Mesenchymal stem cell (in vitro differentiated cells and primary cell): ENCODE results near the gene MBL2.

ENCODE experiments used
- DNase-seq: peaks from one replicate; pipeline ENCODE4 v3.0.0-alpha.2; 2013
- H2AFZ ChIP-seq: one replicate; pipeline ENCODE4 v1.6.1; 2013; ENCODE audit warnings: low read depth, mild to moderate bottlenecking, control low read depth, inconsistent platforms, low read length, moderate library complexity
- H2AK5ac ChIP-seq: 2 replicates; pipeline ENCODE4 v1.6.1; 2013; ENCODE audit warnings: low read length, moderate library complexity, mild to moderate bottlenecking, inconsistent platforms; ENCODE audit not compliant: severe bottlenecking
- H2BK120ac ChIP-seq: one replicate; pipeline ENCODE4 v1.6.1; 2013; ENCODE audit warnings: low read depth, mild to moderate bottlenecking, inconsistent platforms, low read length, moderate library complexity
- H2BK12ac ChIP-seq, 2 experiments: one replicate each; pipeline ENCODE4 v1.6.1; 2013; ENCODE audit warnings: inconsistent platforms in 2 of 2, low read length in 2 of 2, mild to moderate bottlenecking in 2 of 2, moderate library complexity in 2 of 2, control low read depth in 1 of 2
- H2BK15ac ChIP-seq: one replicate; pipeline ENCODE4 v1.6.1; 2013; ENCODE audit warnings: mild to moderate bottlenecking, low read depth, inconsistent platforms; ENCODE audit not compliant: poor library complexity, severe bottlenecking
- H2BK5ac ChIP-seq: 2 replicates; pipeline ENCODE4 v1.6.1; 2013; ENCODE audit warnings: low read depth, mild to moderate bottlenecking, low read length, control low read depth, inconsistent platforms; ENCODE audit not compliant: poor library complexity, severe bottlenecking
- H3K14ac ChIP-seq, 2 experiments: one replicate each; pipeline ENCODE4 v1.6.1; 2013; ENCODE audit warnings: inconsistent platforms in 2 of 2, low read length in 2 of 2, control low read depth in 1 of 2, mild to moderate bottlenecking in 1 of 2, moderate library complexity in 1 of 2
- H3K18ac ChIP-seq, 2 experiments: one replicate each; pipeline ENCODE4 v1.6.1; 2013; ENCODE audit warnings: inconsistent platforms in 2 of 2, low read length in 2 of 2, control low read depth in 1 of 2, low read depth in 1 of 2, mild to moderate bottlenecking in 1 of 2
- H3K23ac ChIP-seq, 2 experiments: one replicate each; pipeline ENCODE4 v1.6.1; 2013; ENCODE audit warnings: inconsistent platforms in 2 of 2, low read length in 2 of 2, mild to moderate bottlenecking in 2 of 2, moderate library complexity in 2 of 2, control low read depth in 1 of 2
- H3K27ac ChIP-seq: 2 replicates; pipeline ENCODE4 v1.5.1; 2013; ENCODE audit warnings: mild to moderate bottlenecking, moderate library complexity, low read length, control low read depth, inconsistent platforms; ENCODE audit not compliant: poor library complexity, severe bottlenecking
- H3K27me3 ChIP-seq, 2 experiments: 2 replicates each; pipeline versions ENCODE4 v1.6.1 to v1.7.0; 2013; ENCODE audit warnings: low read length in 2 of 2, mild to moderate bottlenecking in 2 of 2, moderate library complexity in 2 of 2, control low read depth in 1 of 2, inconsistent platforms in 1 of 2; ENCODE audit not compliant: control insufficient read depth in 1 of 2, insufficient read depth in 1 of 2
- H3K36me3 ChIP-seq, 2 experiments: 2 replicates each; pipeline versions ENCODE4 v1.6.1 to v1.7.0; 2013; ENCODE audit warnings: low read length in 2 of 2, control low read depth in 1 of 2, inconsistent platforms in 1 of 2, low read depth in 1 of 2, mild to moderate bottlenecking in 1 of 2; ENCODE audit not compliant: insufficient read depth in 2 of 2, control insufficient read depth in 1 of 2
- H3K4ac ChIP-seq, 2 experiments: one replicate each; pipeline ENCODE4 v1.6.1; 2013; ENCODE audit warnings: inconsistent platforms in 2 of 2, low read length in 2 of 2, mild to moderate bottlenecking in 2 of 2, moderate library complexity in 2 of 2, control low read depth in 1 of 2, low read depth in 1 of 2
- H3K4me1 ChIP-seq: 2 replicates; pipeline ENCODE4 v1.6.1; 2013; ENCODE audit warnings: low read depth, low read length, control low read depth; ENCODE audit not compliant: control insufficient read depth, insufficient read depth
- H3K4me2 ChIP-seq: 2 replicates; pipeline ENCODE4 v1.6.1; 2013; ENCODE audit warnings: low read length, mild to moderate bottlenecking, inconsistent platforms; ENCODE audit not compliant: poor library complexity, severe bottlenecking
- H3K4me3 ChIP-seq, 2 experiments: 2 replicates each; pipeline versions ENCODE4 v1.5.1 to v1.7.0; 2013; ENCODE audit warnings: low read length in 2 of 2, mild to moderate bottlenecking in 2 of 2, control low read depth in 1 of 2, low read depth in 1 of 2; ENCODE audit not compliant: insufficient read depth in 1 of 2
- H3K79me1 ChIP-seq: replicated peaks from 2 replicates; pipeline ENCODE4 v1.6.1; 2013; ENCODE audit warnings: mild to moderate bottlenecking, control low read depth, low read length, inconsistent platforms; ENCODE audit not compliant: poor library complexity, severe bottlenecking
- H3K9ac ChIP-seq: 2 replicates; pipeline ENCODE4 v1.7.0; 2013; ENCODE audit warnings: mild to moderate bottlenecking, low read length, moderate library complexity
- H3K9me3 ChIP-seq: 2 replicates; pipeline ENCODE4 v1.7.0; 2013; ENCODE audit warnings: mild to moderate bottlenecking, low read length; ENCODE audit not compliant: control insufficient read depth
- H4K8ac ChIP-seq: one replicate; pipeline ENCODE4 v1.6.1; 2013; ENCODE audit warnings: inconsistent platforms, mild to moderate bottlenecking, low read length, moderate library complexity
- H4K91ac ChIP-seq: one replicate; pipeline ENCODE4 v1.6.1; 2013; ENCODE audit warnings: mild to moderate bottlenecking, low read length, inconsistent platforms
- WGBS: methylation state at CpG from one replicate; pipeline ENCODE4 v1.1.7; 2013; ENCODE audit warnings: mixed read lengths; 5-methylcytosine and 5-hydroxymethylcytosine counted together

MBL2 gene

GRCh38 chr10:52739380-52740154, 33.0 kb downstream of the MBL2 start:
- no peak overlapping the region for H2BK12ac ChIP-seq
- H4K91ac ChIP-seq, result no peak overlapping the region
- no peak overlapping the region for H4K8ac ChIP-seq
- H3K4me1 ChIP-seq, result no peaks in the 10 kb centered on the region
- no peak for DNase-seq
- H3K4me3 ChIP-seq, result no peak overlapping the region
- H3K14ac ChIP-seq, result no peak overlapping the region
- H3K27me3 ChIP-seq, result peaks cover 0 to 36% of the 10 kb centered on the region in 2 experiments
- no peak overlapping the region for H3K23ac ChIP-seq
- H3K18ac ChIP-seq, result no peak overlapping the region
- H3K9ac ChIP-seq, result no peak overlapping the region
- H3K9me3 ChIP-seq, result no peaks in the 10 kb centered on the region
- 74% methylated on average over 3 of the region's 3 CpGs for WGBS
- no peak overlapping the region for H2BK5ac ChIP-seq
- H2BK15ac ChIP-seq, result no peak overlapping the region
- no peak overlapping the region for H3K27ac ChIP-seq
- H3K36me3 ChIP-seq, result no peaks in the 10 kb centered on the region
- H2AK5ac ChIP-seq, result no peak overlapping the region
- H2BK120ac ChIP-seq, result no peak overlapping the region
- H3K4me2 ChIP-seq, result no peak overlapping the region
- H3K4ac ChIP-seq, result no peak overlapping the region
- no peaks in the 10 kb centered on the region for H3K79me1 ChIP-seq
- H2AFZ ChIP-seq, result no peak overlapping the region

DNA sequence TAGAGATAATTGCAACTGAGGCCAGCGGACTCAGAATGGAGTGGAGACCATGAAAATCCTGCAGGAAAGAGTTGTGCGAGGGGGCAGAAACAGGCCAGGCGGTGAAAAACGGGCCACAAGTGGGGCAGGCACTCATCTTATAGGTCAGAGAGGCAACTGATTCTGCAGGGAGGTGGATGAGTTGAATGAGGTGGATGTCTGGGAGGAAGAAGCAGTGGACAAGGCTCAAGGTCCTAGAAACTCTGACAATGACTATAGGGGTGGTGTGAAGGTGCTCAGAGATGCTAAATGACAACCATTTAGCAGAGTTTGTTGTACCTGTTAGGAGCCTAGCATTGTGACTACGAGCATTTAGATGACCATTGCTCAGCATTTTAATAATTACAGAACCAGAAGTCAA, 33.6 kb downstream of the MBL2 start:
- H4K8ac ChIP-seq, result no peak overlapping the region
- H3K9me3 ChIP-seq, result no peaks in the 10 kb centered on the region
- no peak overlapping the region for H3K4me3 ChIP-seq
- no peak overlapping the region for H3K23ac ChIP-seq
- no peak overlapping the region for H3K14ac ChIP-seq
- 88% methylated on average over 4 of the region's 5 CpGs for WGBS
- H3K27me3 ChIP-seq, result peaks cover 0 to 36% of the 10 kb centered on the region in 2 experiments
- no peak overlapping the region for H3K18ac ChIP-seq
- no peak overlapping the region for H2BK120ac ChIP-seq
- H2AFZ ChIP-seq, result no peak overlapping the region
- no peak overlapping the region for H4K91ac ChIP-seq
- no peak for DNase-seq
- no peaks in the 10 kb centered on the region for H3K79me1 ChIP-seq
- no peak overlapping the region for H3K4me2 ChIP-seq
- no peak overlapping the region for H3K9ac ChIP-seq
- no peak overlapping the region for H2BK12ac ChIP-seq
- H3K27ac ChIP-seq, result no peak overlapping the region
- no peak overlapping the region for H2BK5ac ChIP-seq
- no peaks in the 10 kb centered on the region for H3K4me1 ChIP-seq
- no peak overlapping the region for H2AK5ac ChIP-seq
- H2BK15ac ChIP-seq, result no peak overlapping the region
- no peak overlapping the region for H3K4ac ChIP-seq
- H3K36me3 ChIP-seq, result no peaks in the 10 kb centered on the region

- no peak overlapping the region for H3K4me2 ChIP-seq
- no peaks in the 10 kb centered on the region for H3K9me3 ChIP-seq
- H3K36me3 ChIP-seq, result no peaks in the 10 kb centered on the region
- no peak overlapping the region for H2AFZ ChIP-seq
- no peak overlapping the region for H3K23ac ChIP-seq
- WGBS, result 91% methylated on average over 3 of the region's 9 CpGs
- no peak overlapping the region for H3K4ac ChIP-seq
- no peak overlapping the region for H2BK15ac ChIP-seq
- H3K4me1 ChIP-seq, result no peaks in the 10 kb centered on the region
- peak; percentile 42 for DNase-seq
- H2BK120ac ChIP-seq, result no peak overlapping the region
- H2AK5ac ChIP-seq, result no peak overlapping the region
- H2BK5ac ChIP-seq, result no peak overlapping the region
- H3K79me1 ChIP-seq, result no peaks in the 10 kb centered on the region
- H3K27ac ChIP-seq, result no peak overlapping the region
- H4K91ac ChIP-seq, result no peak overlapping the region
- no peak overlapping the region for H3K14ac ChIP-seq
- no peak overlapping the region for H2BK12ac ChIP-seq
- H4K8ac ChIP-seq, result no peak overlapping the region
- peak overlapping the region in 1 of 2 experiments; percentile 29 for H3K4me3 ChIP-seq
- no peaks in the 10 kb centered on the region for H3K27me3 ChIP-seq
- H3K9ac ChIP-seq, result peak overlapping the region; percentile 59
- no peak overlapping the region for H3K18ac ChIP-seq
Observed at GRCh38 chr10:52729271-52730104, 43.1 kb downstream of the MBL2 start.

DNA sequence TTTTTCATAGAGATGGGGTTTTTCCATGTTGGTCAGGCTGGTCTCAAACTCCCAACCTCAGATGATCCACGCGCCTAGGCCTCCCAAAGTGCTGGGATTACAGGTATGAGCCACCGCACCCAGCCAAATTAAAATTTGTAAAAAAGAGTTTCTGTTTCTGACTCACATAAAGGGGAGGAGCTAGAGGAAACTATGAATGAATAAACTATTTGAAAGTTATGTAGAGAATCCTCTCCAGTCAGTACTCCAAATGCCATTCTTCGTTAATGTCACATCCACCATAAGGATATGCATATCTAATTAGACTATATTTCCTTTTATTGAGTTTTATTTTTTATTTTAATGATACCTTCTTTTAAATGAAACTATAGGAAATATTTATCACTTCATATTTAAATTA, 52.6 kb downstream of the MBL2 start:
- Histone ChIP-seq H2AK5ac (no peak overlapping the region), H2BK12ac (no peak overlapping the region), H4K8ac (no peak overlapping the region), H3K4me1 (no peaks in the 10 kb centered on the region), H4K91ac (no peak overlapping the region), H3K14ac (no peak overlapping the region), H3K23ac (no peak overlapping the region), H3K9me3 (peaks cover 6% of the 10 kb centered on the region), H3K9ac (no peak overlapping the region), H2BK5ac (no peak overlapping the region), H3K4ac (no peak overlapping the region), H3K18ac (no peak overlapping the region), H3K36me3 (no peaks in the 10 kb centered on the region), H2BK15ac (no peak overlapping the region), H3K4me3 (no peak overlapping the region), H3K27ac (no peak overlapping the region), H2BK120ac (no peak overlapping the region), H2AFZ (no peak overlapping the region), H3K27me3 (no peaks in the 10 kb centered on the region), H3K4me2 (no peak overlapping the region), H3K79me1 (no peaks in the 10 kb centered on the region)
- WGBS, result 98% methylated on average over 3 of the region's 4 CpGs
- DNase-seq, result no peak
